Measurements from ENCODE around the gene HPGD. TPM values are rescaled to one million over a fixed set of nuclear protein-coding genes. Genes with fewer than 3 reads are reported as not detected.

The HPGD gene
- total RNA-seq, 3 donors from 2014 or later: 9.8 to 137 (median 10.5) TPM

- Histone ChIP-seq H3K4me1 (no peaks in the 10 kb centered on the region), H3K4me3 (no peak overlapping the region), H3K27ac (no peak overlapping the region), H3K27me3 (no peaks in the 10 kb centered on the region), H3K36me3 (no peaks in the 10 kb centered on the region), H3K9me3 (no peaks in the 10 kb centered on the region)
- intact Hi-C loops (cut with DNase I; ENCODE audit: low total_unique reads): no loop called here
- no peak for TF ChIP-seq POLR2AphosphoS5 (IDR thresholded peaks at IDR 0.05)
- TF ChIP-seq CTCF (IDR thresholded peaks at IDR 0.05): no peak
- no peak for TF ChIP-seq POLR2A (IDR thresholded peaks at IDR 0.05)
- DNase-seq (ENCODE audit: low spot score in 2 of 2): no peak
These were observed 60.7 kb downstream of the HPGD start for GRCh38 chr4:174461466-174462106.

GRCh38 chr4:174460684-174461083 lies 61.6 kb downstream of the HPGD start:
- no peak for DNase-seq (ENCODE audit: low spot score in 2 of 2)
- Histone ChIP-seq H3K9me3 (no peaks in the 10 kb centered on the region), H3K36me3 (no peaks in the 10 kb centered on the region), H3K27ac (no peak overlapping the region), H3K27me3 (no peaks in the 10 kb centered on the region), H3K4me3 (no peak overlapping the region), H3K4me1 (no peaks in the 10 kb centered on the region)
- intact Hi-C loops (cut with DNase I; ENCODE audit: low total_unique reads): no loop called here
- TF ChIP-seq CTCF (IDR thresholded peaks at IDR 0.05): no peak
- no peak for TF ChIP-seq POLR2A (IDR thresholded peaks at IDR 0.05)
- TF ChIP-seq POLR2AphosphoS5 (IDR thresholded peaks at IDR 0.05): no peak

- no peaks in the 10 kb centered on the region for H3K4me1 ChIP-seq
- intact Hi-C loops (cut with DNase I; ENCODE audit: low total_unique reads): no loop called here
- H3K27ac ChIP-seq: no peak overlapping the region
These were observed 64.8 kb downstream of the HPGD start for GRCh38 chr4:174457468-174457867.

GRCh38 chr4:174454815-174455473 lies 67.3 kb downstream of the HPGD start:
- no peak for DNase-seq (ENCODE audit: low spot score in 2 of 2)
- Histone ChIP-seq H3K4me1 (no peaks in the 10 kb centered on the region), H3K36me3 (no peaks in the 10 kb centered on the region), H3K27me3 (no peaks in the 10 kb centered on the region), H3K9me3 (no peaks in the 10 kb centered on the region), H3K27ac (no peak overlapping the region), H3K4me3 (no peak overlapping the region)
- intact Hi-C loops (cut with DNase I; ENCODE audit: low total_unique reads): no loop called here
- TF ChIP-seq CTCF (IDR thresholded peaks at IDR 0.05) (no peak), POLR2AphosphoS5 (IDR thresholded peaks at IDR 0.05) (no peak), POLR2A (IDR thresholded peaks at IDR 0.05) (no peak)

More at GRCh38 chr4:174457468-174457867, 64.8 kb downstream of the HPGD start:
- TF ChIP-seq CTCF (IDR thresholded peaks at IDR 0.05): no peak
- no peak for TF ChIP-seq POLR2AphosphoS5 (IDR thresholded peaks at IDR 0.05)
- TF ChIP-seq POLR2A (IDR thresholded peaks at IDR 0.05): no peak
- H3K4me3 ChIP-seq: no peak overlapping the region
- no peaks in the 10 kb centered on the region for H3K36me3 ChIP-seq
- no peaks in the 10 kb centered on the region for H3K27me3 ChIP-seq
- no peaks in the 10 kb centered on the region for H3K9me3 ChIP-seq
- no peak for DNase-seq (ENCODE audit: low spot score in 2 of 2)

GRCh38 chr4:174451718-174452296 lies 70.5 kb downstream of the HPGD start:
- no peak overlapping the region for H3K4me3 ChIP-seq
- TF ChIP-seq CTCF (IDR thresholded peaks at IDR 0.05): no peak
- TF ChIP-seq POLR2A (IDR thresholded peaks at IDR 0.05): no peak
- no peak for TF ChIP-seq POLR2AphosphoS5 (IDR thresholded peaks at IDR 0.05)
- intact Hi-C loops (cut with DNase I; ENCODE audit: low total_unique reads): no loop called here
- H3K36me3 ChIP-seq: no peaks in the 10 kb centered on the region
- DNase-seq (ENCODE audit: low spot score in 2 of 2): no peak
- H3K9me3 ChIP-seq: no peaks in the 10 kb centered on the region
- H3K27ac ChIP-seq: no peak overlapping the region
- no peaks in the 10 kb centered on the region for H3K27me3 ChIP-seq
- H3K4me1 ChIP-seq: no peaks in the 10 kb centered on the region
